Erythroblast (primary cell): Measurements from ENCODE around the gene DAB2IP.

Source experiments
- GATA1 ChIP-seq: IDR thresholded peaks from 2 replicates; pipeline ENCODE4 v1.6.1; 2011; ENCODE audit warnings: low read depth, mild to moderate bottlenecking, control low read depth, low read length, moderate library complexity
- POLR2A ChIP-seq: IDR thresholded peaks from 2 replicates; pipeline ENCODE4 v1.6.1; 2011; ENCODE audit warnings: mild to moderate bottlenecking, low read length

DNA sequence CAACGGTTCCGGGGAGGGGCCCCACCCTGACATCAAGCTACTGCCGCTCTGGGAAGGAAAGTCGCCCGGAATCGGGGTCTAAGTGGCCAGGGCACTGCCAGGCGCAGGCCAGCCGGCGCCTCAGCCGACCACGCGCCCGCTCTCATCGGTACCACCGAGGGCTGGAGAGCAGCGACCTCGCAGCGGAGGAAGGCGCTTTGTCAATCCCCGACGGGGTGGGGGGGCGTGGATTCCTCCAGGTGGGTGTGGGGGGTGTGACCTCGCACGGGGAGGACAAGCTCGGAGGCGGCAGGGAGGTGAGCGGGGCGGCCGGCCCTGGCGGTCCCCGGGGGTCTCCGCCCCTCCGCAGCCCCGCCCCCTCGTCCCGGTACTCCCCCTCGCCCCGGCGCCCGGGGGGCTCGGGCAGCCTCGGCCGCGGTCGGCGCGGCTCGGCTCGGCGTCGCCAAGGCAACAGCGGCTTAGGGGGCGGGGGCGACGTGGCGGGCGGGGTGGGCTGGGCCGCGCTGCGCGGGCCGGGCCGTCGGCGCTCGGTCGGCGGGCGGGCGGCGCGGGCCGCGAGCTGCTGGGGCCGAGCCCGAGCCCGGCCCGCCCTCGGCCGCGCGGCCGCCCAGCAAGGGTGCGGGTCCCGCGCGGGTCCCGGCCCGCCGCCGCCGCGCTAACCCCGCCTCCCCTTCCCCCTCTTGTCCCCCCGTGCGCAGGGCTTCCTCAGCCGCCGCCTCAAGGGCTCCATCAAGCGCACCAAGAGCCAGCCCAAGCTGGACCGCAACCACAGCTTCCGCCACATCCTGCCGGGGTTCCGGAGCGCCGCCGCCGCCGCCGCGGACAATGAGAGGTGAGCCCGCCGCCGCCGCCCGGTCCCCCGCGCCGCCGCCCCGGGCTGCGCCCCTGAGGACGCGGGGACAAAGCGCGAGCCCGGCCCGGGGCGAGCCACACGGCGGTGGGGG lies 47.5 kb downstream of the DAB2IP start:
- TF ChIP-seq POLR2A, result no peak
- no peak for TF ChIP-seq GATA1
